ENCODE measurements around the gene PLPPR1.
A peak's percentile ranks its signal among the peaks of the same experiment; 100 is the strongest.

PLPPR1 gene

DNA sequence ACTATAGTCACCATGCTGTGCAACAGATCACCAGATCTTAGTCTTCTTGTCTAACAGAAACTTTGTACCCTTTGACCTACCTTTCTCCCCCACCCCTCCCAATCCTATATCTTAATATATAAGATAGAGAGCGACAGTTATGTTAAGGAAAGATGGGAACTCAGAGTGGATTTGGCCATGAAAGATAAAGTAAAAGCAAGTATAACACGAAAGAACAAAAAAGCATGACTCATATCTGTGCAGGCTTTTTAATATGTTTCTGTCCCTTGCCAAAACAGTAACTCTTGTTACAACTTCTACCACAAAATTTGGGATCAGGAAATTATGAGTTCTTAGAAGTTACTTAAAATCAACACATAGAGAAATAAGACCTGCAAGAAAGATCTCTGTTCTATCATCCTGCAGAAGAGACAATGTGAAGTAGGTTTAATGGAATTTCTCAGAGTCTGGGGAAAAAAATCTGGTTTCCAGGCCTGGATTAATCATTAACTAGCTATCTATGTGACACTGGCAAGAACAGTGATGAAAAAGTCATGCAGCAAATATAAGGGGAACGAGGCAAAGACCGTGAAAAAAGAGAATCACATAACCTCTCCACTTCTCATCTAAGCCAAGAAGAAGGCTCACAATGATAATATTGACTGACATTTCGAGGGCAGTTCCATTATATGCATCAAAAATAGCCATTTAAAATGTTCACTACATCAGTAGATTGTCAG is 337.7 kb downstream of the PLPPR1 start:
- TF ChIP-seq Cebpa-rat (IDR thresholded peaks at IDR 0.05) = no peak
- no peak overlapping the region for H3K9ac ChIP-seq
- H3K4me2 ChIP-seq = no peak overlapping the region
- H3K4me3 ChIP-seq = no peak overlapping the region
- H3K36me3 ChIP-seq = no peaks in the 10 kb centered on the region
- no peak overlapping the region for H3K27ac ChIP-seq
- H4K20me1 ChIP-seq = no peaks in the 10 kb centered on the region
- peaks cover 0 to 7% (median 0%) of the 10 kb centered on the region in 10 experiments; a peak in 6 of 20 replicates for H3K4me1 ChIP-seq
- H3K27me3 ChIP-seq = no peaks in the 10 kb centered on the region
- H3K9me3 ChIP-seq (replicated peaks in 1 of 11) = no peaks in the 10 kb centered on the region

DNA sequence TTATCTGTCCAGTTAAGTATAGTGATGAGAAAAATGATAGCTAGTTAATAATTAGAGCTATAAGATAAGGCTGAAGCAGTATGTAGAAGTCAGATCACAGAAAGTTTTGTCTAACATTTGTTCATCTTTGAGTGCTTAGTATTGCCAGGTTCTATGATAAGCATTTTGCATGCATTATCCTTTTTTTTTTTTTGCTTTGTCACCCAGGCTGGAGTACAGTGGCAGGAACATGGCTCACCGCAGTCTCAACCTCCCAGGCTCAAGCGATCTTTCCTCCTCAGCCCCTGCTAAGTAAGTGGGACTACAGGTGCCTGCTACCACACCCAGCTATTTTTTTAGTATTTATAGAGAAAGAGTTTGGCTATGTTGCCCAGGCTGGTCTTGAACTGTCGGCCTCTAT is 338.8 kb downstream of the PLPPR1 start:
- Histone ChIP-seq H4K20me1 (no peaks in the 10 kb centered on the region), H3K9me3 (replicated peaks in 1 of 11) (peaks cover 0 to 5% (median 0%) of the 10 kb centered on the region in 11 experiments; a peak in 1 of 22 replicates), H3K27ac (no peak overlapping the region), H3K4me3 (no peak overlapping the region), H3K9ac (no peak overlapping the region), H3K4me1 (peaks cover 0 to 7% (median 0%) of the 10 kb centered on the region in 10 experiments; a peak in 6 of 20 replicates), H3K36me3 (no peaks in the 10 kb centered on the region), H3K27me3 (no peaks in the 10 kb centered on the region), H3K4me2 (peak overlapping the region in 1 of 11 experiments; percentile 4; a peak in 1 of 22 replicates)
- no peak for TF ChIP-seq Cebpa-rat (IDR thresholded peaks at IDR 0.05)

DNA sequence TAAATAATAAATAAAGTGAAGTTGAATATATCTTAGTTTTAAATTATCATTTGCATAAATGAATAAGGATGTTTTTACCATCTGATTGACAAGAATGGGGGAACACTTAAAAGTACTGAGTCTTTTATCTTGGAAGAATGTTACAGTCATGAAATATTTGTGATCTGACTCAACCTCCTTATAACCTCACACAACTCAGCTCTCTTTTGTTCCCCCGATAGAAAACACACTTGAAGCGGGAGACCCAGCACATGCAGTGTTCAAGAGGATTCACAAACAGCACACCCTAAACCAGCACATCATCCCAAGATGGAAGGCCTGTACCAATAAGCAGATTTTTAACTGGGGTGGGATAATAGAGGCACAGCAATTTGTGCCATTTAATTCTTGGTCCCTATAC is 340.8 kb downstream of the PLPPR1 start:
- Histone ChIP-seq H3K4me1 (peaks cover 0 to 7% (median 0%) of the 10 kb centered on the region in 10 experiments; a peak in 6 of 20 replicates), H3K27ac (no peak overlapping the region), H3K4me2 (no peak overlapping the region)

DNA sequence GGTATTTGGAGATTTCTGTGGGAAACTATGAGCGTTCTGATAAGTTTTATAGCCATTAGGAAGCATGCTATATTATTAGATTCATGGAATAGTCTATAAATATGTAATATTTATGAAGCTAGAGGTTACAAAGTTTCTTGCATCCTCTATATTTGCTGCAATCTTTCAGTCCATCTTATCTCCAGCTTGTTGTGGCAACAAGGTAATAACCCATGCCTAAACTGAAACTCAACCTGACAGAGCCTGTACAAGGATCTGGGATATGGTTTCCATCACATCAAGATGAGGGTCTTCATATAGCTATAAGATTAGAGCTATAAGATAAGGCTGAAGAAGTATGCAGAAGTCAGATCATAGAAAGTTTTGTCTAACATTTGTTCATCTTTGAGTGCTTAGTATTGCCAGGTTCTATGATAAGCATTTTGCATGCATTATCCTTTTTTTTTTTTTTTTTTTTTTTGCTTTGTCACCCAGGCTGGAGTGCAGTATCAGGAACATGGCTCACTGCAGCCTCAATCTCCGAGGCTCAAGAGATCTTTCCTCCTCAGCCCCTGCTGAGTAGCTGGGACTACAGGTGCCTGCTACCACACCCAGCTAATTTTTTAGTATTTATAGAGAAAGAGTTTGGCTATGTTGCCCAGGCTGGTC is 341.5 kb downstream of the PLPPR1 start:
- H4K20me1 ChIP-seq = no peaks in the 10 kb centered on the region
- H3K4me1 ChIP-seq = peaks cover 0 to 7% (median 0%) of the 10 kb centered on the region in 10 experiments; a peak in 6 of 20 replicates
- no peak overlapping the region for H3K4me3 ChIP-seq
- H3K4me2 ChIP-seq = no peak overlapping the region
- H3K27ac ChIP-seq = no peak overlapping the region
- TF ChIP-seq Cebpa-rat (IDR thresholded peaks at IDR 0.05) = no peak
- H3K27me3 ChIP-seq = no peaks in the 10 kb centered on the region
- no peaks in the 10 kb centered on the region for H3K36me3 ChIP-seq
- peaks cover 0 to 5% (median 0%) of the 10 kb centered on the region in 11 experiments; a peak in 1 of 22 replicates for H3K9me3 ChIP-seq (replicated peaks in 1 of 11)
- no peak overlapping the region for H3K9ac ChIP-seq

More for the DNA sequence above, 340.8 kb downstream of the PLPPR1 start:
- H3K9ac ChIP-seq = no peak overlapping the region
- H4K20me1 ChIP-seq = no peaks in the 10 kb centered on the region
- H3K9me3 ChIP-seq (replicated peaks in 1 of 11) = peaks cover 0 to 5% (median 0%) of the 10 kb centered on the region in 11 experiments; a peak in 1 of 22 replicates
- no peak for TF ChIP-seq Cebpa-rat (IDR thresholded peaks at IDR 0.05)
- H3K27me3 ChIP-seq = no peaks in the 10 kb centered on the region
- H3K4me3 ChIP-seq = no peak overlapping the region
- H3K36me3 ChIP-seq = no peaks in the 10 kb centered on the region

DNA sequence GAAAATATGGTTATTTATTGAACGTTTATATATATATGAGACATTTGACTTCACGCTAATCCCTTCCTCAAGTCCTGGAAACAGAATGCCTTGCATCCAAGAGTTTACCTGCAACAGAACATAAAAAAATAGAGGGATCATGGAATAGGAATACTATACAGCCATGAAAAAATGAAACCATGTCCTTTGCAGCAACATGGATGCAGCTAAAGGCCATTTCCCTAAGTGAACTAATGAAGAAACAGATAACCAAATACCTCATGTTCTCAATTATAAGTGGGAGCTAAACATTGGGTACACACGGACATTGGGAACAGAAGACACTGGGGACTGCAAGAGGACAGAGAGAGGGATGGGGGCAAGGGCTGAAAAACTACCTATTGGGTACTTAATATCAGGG is 343.3 kb downstream of the PLPPR1 start:
- no peaks in the 10 kb centered on the region for H3K36me3 ChIP-seq
- no peak overlapping the region for H3K4me3 ChIP-seq
- no peaks in the 10 kb centered on the region for H3K27me3 ChIP-seq
- peaks cover 0 to 5% (median 0%) of the 10 kb centered on the region in 11 experiments; a peak in 1 of 22 replicates for H3K9me3 ChIP-seq (replicated peaks in 1 of 11)
- TF ChIP-seq Cebpa-rat (IDR thresholded peaks at IDR 0.05) = no peak
- H3K4me2 ChIP-seq = no peak overlapping the region
- no peak overlapping the region for H3K27ac ChIP-seq
- no peak overlapping the region for H3K9ac ChIP-seq
- no peaks in the 10 kb centered on the region for H4K20me1 ChIP-seq
- H3K4me1 ChIP-seq = peaks cover 0 to 7% (median 0%) of the 10 kb centered on the region in 10 experiments; a peak in 6 of 20 replicates

DNA sequence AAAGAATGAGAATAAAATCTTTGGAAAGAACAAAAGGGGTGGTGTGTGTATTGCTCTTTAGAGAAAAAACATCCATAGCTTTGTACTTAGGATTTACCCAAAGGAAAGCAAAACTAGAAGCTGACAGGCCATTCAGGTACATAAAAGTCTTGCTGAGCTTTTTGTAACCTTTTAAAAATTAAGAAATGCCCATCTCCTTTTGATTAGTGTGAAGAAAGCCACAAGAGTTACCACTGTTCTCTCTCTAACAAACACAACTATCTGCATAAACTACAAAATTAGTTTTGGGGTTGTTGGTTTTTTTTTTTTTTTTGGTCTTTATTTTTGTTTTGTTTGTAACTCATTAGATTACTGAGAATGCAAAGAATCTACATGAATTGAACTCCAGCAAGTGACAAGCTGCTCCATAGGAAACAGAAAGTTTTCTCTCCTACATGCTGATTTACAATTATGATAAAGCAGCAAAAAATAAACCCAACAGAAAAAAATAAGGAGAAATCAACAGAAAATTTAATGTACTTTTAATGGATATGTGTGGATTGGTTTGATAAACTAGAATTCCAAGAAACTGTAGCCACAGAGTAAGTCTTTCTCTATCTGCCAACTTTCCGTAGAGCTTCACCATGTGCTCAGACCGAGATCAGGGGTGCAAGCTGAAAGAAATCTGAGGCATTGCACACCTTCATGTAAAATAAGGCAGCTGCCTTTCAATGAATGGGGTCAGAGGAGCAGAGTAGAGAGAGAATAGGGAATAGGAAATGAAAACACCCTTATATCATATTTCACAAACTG is 344.0 kb downstream of the PLPPR1 start:
- Histone ChIP-seq H3K4me2 (no peak overlapping the region), H3K36me3 (no peaks in the 10 kb centered on the region), H3K27me3 (no peaks in the 10 kb centered on the region), H3K9ac (no peak overlapping the region), H3K4me1 (peaks cover 0 to 6% (median 0%) of the 10 kb centered on the region in 10 experiments; a peak in 7 of 20 replicates), H3K9me3 (replicated peaks in 1 of 11) (peaks cover 0 to 5% (median 0%) of the 10 kb centered on the region in 11 experiments; a peak in 1 of 22 replicates), H4K20me1 (no peaks in the 10 kb centered on the region), H3K4me3 (no peak overlapping the region), H3K27ac (no peak overlapping the region)
- TF ChIP-seq Cebpa-rat (IDR thresholded peaks at IDR 0.05) = no peak

All from BLaER1 treated with 17β-estradiol and CSF1 and Interleukin-3, amounts not matched to agents 10 nM and 100 nM (cell line).